Skin of body (tissue), 2 donors: ENCODE results near the gene JAZF1. TPM values are rescaled to one million over a fixed set of nuclear protein-coding genes. Genes with fewer than 3 reads are reported as not detected.
"Not testable (repeated sequence)": the region's sequence is repeated elsewhere in the genome, so short reads cannot be mapped to it uniquely, and the experiment has no call there.

Experiments
- DNase-seq: peaks from one replicate; lab custom pipeline; 2025; lab: John Stamatoyannopoulos, UW
- total RNA-seq: library from RNA; depleted of rRNA; stranded (reverse); fragments of >200 nt; gene quantifications from one replicate; pipeline ENCODE4 v1.2.3, GENCODE V29; 2014

JAZF1 gene
- total RNA-seq, 1 donor from 2014 or later: 22.1 TPM

DNA sequence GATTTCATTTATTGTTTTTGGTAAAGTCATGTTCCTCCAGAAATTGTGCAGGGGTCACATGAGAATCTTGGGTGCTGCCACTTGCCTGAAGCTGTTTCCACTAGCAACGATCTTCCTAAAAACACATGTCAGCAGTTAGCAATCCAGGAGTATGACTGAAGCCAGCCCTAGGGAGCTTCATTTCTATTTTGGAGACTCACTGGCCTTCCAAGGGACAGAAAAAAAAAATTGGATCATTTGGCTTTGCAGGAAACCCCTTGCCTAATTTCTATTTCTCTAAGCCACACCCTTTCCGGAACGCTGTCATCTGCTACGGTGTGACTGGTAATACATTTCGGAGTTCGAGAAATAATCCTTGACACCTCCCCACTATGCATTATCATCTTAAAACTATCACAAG is 236.0 kb downstream of the JAZF1 start:
- DNase-seq: peak; percentile 85

GRCh38 chr7:27943241-27943640 is 237.4 kb downstream of the JAZF1 start:
- DNase-seq: peak; percentile 69

- no peak for DNase-seq
These were observed 237.9 kb downstream of the JAZF1 start for GRCh38 chr7:27942711-27943110.

DNA sequence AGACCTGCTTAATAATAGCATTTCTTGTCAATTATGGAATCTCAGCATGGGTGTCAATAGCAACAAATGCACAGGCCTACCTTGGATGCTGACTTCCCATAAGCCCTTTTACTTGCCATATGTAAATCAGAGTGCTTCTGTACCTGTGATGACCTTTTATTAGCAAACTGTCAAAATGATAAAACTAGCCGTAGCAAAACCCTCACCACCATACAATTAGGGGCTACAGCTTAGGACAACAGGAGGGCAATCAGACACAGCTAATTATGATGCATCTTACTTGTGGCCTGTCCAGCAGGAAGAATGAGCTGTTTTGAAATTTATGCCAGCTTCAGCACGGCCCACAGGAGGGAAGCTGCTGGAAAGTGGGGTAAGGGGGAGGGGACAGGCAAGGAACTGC is 239.1 kb downstream of the JAZF1 start:
- DNase-seq: no peak

DNA sequence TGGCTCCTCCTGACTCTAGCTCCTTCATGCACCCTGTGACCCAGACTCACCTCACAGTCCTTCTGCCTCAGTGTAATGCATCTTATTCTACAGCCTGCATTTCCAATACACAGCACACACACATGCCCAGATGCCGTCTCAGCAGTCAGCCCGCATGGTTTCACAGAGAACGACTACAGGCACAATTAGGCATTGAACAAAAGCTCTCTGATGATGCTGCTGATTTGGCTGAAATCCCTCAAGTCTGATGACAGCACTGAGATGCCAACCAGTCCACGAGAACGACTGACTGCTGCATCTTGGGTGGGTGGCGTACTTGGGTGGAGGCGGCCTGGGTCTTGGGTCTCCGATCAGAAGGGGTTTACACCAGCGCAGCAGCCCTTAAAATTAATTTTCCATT is 240.3 kb downstream of the JAZF1 start:
- no peak for DNase-seq

- DNase-seq: no peak
These were observed 240.7 kb downstream of the JAZF1 start for GRCh38 chr7:27939893-27940292.

DNA sequence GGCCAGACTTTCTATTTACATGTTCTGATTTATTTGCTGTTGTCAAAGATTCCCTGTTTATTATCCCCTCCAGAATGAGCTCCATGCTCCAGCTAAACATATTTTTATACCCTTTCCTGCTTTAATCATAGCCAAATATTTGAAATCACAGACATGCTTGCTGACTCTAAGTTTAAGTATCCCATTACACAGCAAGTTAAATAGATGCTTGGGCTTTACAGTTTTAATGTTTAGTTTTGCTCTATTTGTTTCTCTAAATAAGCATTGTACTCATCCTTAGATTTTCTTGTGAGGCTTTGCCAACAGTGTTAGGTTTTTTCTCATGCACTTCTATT is 243.9 kb downstream of the JAZF1 start:
- DNase-seq: peak; percentile 55

GRCh38 chr7:27936047-27936767 is 244.4 kb downstream of the JAZF1 start:
- peak; percentile 34 for DNase-seq

GRCh38 chr7:27933671-27934565 is 246.7 kb downstream of the JAZF1 start:
- DNase-seq: peak; percentile 74

DNA sequence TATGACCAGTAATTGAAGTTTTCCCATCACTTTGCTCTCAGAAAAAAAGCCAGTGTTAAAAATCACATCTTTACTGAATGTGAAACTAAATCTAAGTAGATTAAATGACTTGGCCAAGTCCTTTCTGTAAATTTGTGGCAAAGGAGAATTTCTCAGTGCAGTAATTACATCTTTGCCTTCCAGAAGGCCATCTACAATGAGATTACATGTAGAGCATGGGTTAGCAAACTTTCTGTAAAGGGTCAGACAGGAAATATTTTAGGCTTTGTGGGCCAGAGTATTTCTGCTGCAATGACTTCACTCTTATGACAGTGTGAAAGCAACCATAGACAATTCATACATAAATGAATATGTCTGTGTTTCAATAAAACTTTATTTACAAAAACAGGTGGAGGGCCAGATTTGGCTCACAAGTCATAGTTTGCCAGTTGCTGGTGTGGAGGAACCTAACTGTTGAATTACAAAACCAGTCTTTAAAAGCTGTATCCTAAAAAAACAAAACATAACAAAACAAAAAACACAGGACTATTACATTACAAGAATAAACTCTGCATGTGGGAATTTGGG is 249.6 kb downstream of the JAZF1 start:
- DNase-seq: no peak

GRCh38 chr7:27929127-27929526 is 251.5 kb downstream of the JAZF1 start:
- DNase-seq: no peak

DNA sequence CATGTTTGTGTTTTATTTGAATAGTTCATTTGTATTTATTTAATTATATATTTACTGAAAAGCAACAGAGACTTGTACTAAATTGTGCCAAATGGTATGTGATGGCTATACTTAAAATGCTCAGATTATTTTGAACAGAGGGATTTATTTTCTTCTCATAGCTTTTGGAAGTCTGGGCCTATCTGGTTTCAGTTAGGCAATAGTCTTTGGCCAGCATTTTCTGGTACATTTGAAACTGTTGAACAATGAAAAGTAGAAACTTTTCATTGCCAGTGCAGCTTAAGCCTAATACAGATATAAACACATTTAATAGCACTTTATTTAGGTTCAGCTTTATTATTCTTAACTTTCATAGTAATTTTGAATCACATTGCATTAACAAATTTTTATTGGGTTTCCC is 252.6 kb downstream of the JAZF1 start:
- no peak for DNase-seq

DNA sequence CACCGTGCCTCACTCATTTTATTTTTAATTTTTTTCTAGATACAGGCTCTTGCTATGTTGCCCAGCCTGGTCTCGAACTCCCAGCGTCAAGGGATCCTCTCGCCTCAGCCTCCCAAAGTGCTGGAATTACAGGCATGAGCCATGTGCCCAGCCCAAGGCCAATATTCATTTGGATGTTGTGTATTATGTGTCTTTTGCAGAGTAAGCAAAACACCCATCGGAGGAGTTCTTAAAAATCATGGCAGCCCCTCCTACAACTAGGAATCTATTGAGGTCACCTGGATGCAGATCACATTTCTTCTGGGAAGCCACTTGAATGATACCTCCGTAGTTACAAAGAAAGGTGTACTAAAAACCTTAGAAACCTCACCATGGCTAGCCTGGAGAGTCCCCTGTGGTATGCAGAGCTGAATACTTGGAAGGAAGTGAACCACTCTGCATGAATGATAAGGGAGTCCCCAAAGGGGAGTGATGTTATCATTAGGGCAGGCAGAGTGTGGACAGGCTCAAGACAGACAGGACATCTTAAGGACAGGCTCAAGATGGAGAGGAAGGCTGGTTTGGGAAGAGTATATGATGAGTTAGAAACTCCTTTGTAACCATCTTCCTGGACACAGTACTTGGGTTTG is 254.9 kb downstream of the JAZF1 start:
- no peak for DNase-seq

DNA sequence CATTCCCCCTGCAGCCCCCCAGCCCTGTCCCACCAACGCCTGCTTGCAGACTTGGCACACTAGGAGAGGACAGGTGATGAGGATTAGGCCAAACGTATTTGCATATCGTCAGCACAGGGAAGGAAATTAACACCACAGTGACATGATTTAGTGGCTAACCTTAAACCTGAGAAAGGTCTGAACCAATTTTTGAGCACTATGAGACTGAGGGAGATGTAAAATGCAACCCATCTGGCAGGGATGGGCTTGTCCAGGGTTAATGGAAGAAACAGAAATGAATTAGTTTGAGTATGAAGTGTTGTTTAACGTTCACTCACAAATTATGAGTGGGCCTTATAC is 257.0 kb downstream of the JAZF1 start:
- no peak for DNase-seq

DNA sequence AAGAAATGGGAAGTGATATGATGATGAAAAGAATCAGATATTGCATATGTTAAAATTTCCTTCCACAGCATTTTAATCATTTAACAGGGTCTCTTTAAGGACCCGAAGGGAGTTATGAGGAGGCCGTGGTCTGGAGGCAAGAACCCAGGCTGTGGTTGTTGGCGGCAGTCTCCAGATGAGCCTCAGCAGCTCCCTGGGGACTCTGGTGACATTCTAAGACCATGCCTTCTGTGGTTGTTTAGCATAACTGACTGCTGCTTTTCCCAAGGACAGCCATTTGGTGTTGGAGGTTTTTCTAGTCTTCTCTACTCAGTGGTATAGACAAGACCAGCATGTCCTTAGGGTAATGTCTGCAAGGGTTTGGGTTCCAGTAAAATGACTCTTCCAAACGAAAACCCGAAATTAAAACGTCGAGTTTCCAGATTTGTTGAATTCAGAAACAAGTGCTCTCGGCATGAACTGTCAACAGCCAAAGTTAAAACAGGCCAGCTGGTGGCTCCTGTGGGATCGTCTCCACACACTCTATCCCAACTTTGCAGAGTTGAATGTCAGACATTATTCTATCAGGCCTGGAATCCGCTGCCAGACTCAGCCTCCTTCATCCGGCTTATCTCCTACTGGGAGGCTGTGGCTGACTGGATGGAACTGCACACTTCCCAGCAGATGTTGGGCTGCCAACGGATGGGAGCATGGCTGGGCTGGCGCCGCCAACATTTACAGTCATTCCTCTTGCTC is 257.5 kb downstream of the JAZF1 start:
- DNase-seq: no peak

DNA sequence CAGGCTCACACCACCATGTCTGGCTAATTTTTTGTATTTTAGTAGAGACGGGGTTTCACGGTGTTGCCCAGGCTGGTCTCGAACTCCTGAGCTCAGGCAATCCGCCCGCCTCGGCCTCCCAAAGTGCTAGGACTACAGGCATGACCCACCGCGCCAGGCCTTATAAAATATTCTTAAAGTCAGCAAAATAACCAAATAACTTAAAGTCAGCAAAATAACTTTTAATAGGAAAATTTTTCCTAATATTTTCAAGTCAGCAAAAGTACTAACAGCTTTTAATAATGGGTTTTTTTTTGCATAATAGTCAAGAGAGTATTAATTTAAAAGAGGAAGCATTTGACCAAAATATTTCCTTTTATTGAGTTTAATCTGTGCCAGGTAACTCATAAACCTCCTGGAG is 258.2 kb downstream of the JAZF1 start:
- DNase-seq: not testable (repeated sequence)

DNA sequence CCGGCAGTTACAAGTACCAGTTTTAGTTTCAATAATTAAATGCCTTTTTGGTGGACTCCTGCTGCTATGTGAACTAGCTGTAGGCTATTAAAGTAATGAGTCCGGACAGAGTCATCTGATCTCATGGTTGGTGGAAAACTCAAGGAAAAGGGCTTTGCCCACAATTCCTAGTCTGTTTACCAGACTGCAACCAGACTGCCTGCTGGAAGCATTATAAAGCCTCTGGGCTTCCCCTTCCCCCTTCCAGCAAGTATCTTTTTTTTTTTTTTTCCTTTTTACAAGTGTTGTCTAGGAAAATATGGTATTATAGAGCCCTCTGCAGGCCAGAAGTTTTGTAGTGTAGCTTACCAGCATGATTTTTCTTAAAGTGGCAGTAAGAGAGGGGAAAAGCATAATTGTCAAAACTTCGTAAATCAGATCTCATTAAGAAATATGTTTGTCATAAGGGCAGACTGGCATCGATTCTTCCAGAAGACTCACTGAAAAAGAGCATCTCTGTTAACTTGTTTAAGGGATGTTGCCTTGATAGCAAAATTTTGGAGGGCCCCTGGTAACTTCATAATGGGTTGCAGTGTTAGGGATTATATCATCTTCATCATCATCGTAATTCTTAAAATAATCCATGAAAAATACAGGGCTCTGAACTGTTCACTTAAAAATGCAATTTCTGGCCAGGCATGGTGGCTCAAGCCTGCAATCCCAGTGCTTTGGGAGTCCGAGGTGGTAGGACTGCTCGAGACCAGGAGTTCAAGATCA is 259.3 kb downstream of the JAZF1 start:
- peak; percentile 78 for DNase-seq

- DNase-seq: no peak
These were observed 260.2 kb downstream of the JAZF1 start for GRCh38 chr7:27920281-27920946.

- no peak for DNase-seq
These were observed 262.1 kb downstream of the JAZF1 start for GRCh38 chr7:27918503-27918902.

DNA sequence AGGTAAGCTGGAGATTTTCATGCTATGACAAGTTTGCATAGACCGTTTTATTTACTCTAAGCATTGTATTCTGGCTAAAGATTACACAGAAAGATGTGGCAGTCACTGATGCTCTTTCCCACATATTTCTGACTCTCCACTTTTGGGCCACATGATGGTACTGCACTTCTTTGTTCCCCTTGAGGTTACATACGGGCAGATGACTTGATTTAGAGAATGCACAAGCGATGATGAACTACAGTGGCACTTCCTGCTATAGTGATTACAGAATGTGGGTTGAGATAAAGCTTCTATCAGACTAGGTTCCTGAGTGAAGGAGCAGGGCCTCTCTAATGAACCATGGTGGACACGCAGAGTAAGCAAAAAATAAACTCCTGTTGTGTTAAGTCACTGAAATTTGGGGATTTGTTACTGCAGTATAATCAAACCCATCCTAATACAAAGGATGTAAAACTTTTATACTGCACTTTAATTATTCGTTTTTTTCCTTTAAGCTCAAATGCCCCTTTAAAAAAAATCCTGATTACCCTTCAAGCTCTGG is 262.8 kb downstream of the JAZF1 start:
- DNase-seq: no peak
